H1 (cell line): ENCODE measurements around the gene EEF1AKMT3.

Experiments
- CTCF ChIP-seq, 3 experiments: IDR thresholded peaks; 1 replicate in 2 of 3; 2 replicates in 1 of 3; pipeline versions ENCODE4 v1.5.1 to v1.6.1; 2011; ENCODE audit warnings: low read length in 3 of 3, mild to moderate bottlenecking in 3 of 3, inconsistent platforms in 2 of 3, low read depth in 1 of 3, moderate library complexity in 1 of 3; ENCODE audit not compliant: insufficient read depth in 1 of 3; ENCODE audit errors: control extremely low read depth in 1 of 3
- EZH2 ChIP-seq: fragments of 200-600 bp; sonication (generic); IDR thresholded peaks from 2 replicates; pipeline ENCODE4 v1.7.1; 2012; ENCODE audit warnings: low read depth, mild to moderate bottlenecking, moderate library complexity, low read length, inconsistent platforms; ENCODE audit not compliant: severe bottlenecking
- GABPA ChIP-seq: IDR thresholded peaks from 2 replicates; pipeline ENCODE4 v1.6.1; 2011; ENCODE audit warnings: mild to moderate bottlenecking, low read length, moderate library complexity, borderline replicate concordance; ENCODE audit not compliant: insufficient read depth
- PHF8 ChIP-seq: fragments of 200-600 bp; sonication (generic); conservative IDR thresholded peaks from 2 replicates; pipeline ENCODE4 v1.7.1; 2012; ENCODE audit warnings: low read depth, mild to moderate bottlenecking, inconsistent platforms, low read length, moderate library complexity
- POLR2A ChIP-seq, 2 experiments: IDR thresholded peaks; 1 replicate in 1 of 2; 2 replicates in 1 of 2; pipeline ENCODE4 v1.6.1; 2011; ENCODE audit warnings: low read depth in 2 of 2, low read length in 2 of 2, mild to moderate bottlenecking in 2 of 2; ENCODE audit errors: control extremely low read depth in 1 of 2
- RFX5 ChIP-seq: IDR thresholded peaks from 2 replicates; pipeline ENCODE4 v1.6.1; 2011; ENCODE audit warnings: low read depth, low read length, improper control_type of control experiment, borderline replicate concordance
- SAP30 ChIP-seq: fragments of 300-600 bp; sonication (generic); IDR thresholded peaks from 2 replicates; pipeline ENCODE4 v1.7.1; 2012; ENCODE audit warnings: low read length, moderate library complexity, mild to moderate bottlenecking, inconsistent platforms; ENCODE audit not compliant: insufficient read depth, insufficient replicate concordance
- SP1 ChIP-seq: IDR thresholded peaks from 2 replicates; pipeline ENCODE4 v1.6.1; 2011; ENCODE audit warnings: low read depth, low read length
- TAF1 ChIP-seq: IDR thresholded peaks from 2 replicates; pipeline ENCODE4 v1.6.1; 2011; ENCODE audit warnings: mild to moderate bottlenecking, low read depth, low read length
- TF ChIP-seq, protein P1 (sequence below): IDR thresholded peaks from 2 replicates; pipeline ENCODE4 v1.6.1; 2012; ENCODE audit warnings: inconsistent platforms

- TF ChIP-seq EZH2 (no peak), RFX5 (no peak), GABPA (no peak), CTCF (IDR thresholded peaks at IDR 0.05; ENCODE audit: control extremely low read depth in 1 of 3, insufficient read depth in 1 of 3, low read depth in 1 of 3, low read length in 3 of 3) (no peak), TAF1 (no peak), PHF8 (no peak), SAP30 (no peak), SP1 (no peak), POLR2A (IDR thresholded peaks at IDR 0.05; ENCODE audit: control extremely low read depth in 1 of 2, low read depth in 2 of 2, low read length in 2 of 2) (no peak)
- TF ChIP-seq, protein P1, sequence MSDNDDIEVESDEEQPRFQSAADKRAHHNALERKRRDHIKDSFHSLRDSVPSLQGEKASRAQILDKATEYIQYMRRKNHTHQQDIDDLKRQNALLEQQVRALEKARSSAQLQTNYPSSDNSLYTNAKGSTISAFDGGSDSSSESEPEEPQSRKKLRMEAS, result no peak
Observed at GRCh38 chr12:57741413-57741789, 31.0 kb upstream of the EEF1AKMT3 start.
